Fibroblast of upper back skin (primary cell): ENCODE measurements around the gene ITPKB.
"Not testable (repeated sequence)": the region's sequence is repeated elsewhere in the genome, so short reads cannot be mapped to it uniquely, and the experiment has no call there.

Source experiments
- DNase-seq: peaks from one replicate; pipeline ENCODE4 v3.0.0-alpha.2; 2013

Gene ITPKB

DNA sequence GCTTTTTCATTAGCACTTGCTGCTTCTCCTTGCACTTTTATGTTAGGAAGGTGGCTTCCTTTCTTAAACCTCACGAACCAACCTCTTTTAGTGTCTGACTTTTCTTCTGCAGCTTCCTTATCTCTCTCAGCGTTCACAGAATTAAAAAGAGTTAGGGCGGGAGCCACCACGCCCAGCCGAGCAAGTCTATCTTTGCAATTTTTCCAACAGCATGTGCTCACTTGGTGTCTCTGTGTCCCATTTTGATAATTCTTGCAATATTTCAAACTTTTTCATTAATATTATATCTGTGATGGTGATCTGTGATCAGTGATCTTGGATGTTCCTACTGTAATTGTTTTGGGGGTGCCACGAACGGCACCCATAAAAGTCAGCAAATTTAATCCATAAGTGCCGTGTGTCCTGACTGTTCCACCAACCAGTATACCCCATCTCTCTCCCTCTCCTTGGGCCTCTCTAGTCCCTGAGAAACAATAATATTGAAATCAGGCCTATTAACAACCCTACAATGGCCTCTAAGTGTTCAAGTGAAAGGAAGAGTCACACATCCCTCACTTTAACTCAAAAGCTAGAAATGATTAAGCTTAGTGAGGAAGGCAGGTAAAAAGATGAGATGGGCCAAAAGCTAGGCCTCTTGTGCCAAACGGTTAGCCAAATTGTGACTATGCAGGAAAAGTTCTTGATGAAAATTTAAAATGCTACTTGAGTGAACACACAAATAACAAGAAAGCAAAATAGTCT is 15.9 kb upstream of the ITPKB start:
- DNase-seq: no peak

DNA sequence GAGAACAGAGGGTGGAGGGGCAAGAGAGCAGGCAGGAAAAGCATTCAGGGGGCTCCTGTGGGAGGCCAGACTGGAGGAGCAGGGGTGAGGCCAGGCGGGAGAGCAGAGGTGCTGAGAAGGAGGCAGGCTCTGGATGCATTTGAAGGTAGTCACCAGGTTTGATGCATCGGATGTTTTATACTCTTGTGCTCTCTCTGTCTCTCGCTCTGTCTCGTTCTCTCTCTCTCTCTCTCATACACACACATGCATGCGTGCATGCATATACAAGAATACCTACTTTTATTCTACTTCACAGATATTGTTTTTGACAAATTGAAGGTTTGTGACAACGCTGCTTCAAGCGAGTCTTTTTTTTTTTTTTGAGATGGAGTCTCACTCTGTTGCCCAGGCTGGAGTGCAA is 15.0 kb upstream of the ITPKB start:
- no peak for DNase-seq

DNA sequence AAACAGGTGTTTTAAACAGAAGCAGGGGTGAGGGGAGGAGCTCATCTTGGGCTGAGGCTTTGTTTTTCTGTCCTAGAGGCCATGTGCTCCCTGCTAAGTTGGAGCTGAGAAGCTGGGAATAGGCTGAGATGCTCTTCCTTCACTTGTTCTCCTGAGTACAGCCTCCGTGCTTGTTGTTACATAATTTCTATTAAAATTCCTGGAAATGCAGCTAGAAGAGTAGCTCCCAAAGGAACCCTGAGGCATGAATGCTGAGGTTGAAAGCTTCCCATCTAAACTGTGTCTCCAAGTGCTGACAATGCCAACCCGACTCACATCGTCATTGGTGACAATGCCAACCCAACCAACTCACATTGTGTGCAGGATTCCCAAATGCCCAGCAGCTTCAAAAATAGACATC is 12.6 kb upstream of the ITPKB start:
- no peak for DNase-seq

DNA sequence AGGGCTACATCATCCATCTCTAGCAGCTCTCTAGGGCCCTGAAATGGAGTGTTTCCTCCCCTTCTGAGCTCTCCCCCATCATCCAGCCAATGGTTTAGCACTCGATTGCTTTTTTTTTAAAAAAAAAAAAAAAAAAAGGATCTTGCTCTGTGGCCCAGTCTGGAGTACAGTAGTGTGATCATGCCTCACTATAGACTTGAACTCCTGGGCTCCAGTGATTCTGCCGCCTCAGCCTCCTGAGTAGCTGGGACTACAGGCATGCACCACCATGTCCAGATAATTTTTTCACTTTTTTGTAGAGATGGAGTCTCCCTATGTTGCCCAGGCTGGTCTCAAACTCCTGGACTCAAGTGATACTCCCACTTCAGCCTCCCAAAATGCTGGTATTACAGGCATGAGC is 12.1 kb upstream of the ITPKB start:
- DNase-seq: no peak

DNA sequence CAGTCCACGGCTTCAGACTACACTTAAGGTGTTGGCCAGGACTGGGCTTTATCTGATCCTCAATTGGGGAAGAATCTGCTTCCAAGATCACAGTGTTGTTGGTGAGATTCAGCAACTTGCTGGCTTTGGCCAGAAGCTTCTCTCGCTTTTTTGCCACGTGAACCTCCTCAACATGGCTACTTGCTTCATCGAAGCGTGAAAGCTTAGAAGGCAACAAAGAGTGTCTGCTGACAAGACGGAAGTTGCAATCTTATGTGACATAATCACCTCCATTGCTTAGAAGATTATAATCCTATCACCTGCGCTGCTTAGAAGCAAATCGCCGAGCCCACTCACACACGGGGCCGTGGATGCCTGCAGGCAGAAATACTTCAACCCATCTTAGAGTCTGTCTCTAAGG is 10.4 kb upstream of the ITPKB start:
- DNase-seq: no peak

DNA sequence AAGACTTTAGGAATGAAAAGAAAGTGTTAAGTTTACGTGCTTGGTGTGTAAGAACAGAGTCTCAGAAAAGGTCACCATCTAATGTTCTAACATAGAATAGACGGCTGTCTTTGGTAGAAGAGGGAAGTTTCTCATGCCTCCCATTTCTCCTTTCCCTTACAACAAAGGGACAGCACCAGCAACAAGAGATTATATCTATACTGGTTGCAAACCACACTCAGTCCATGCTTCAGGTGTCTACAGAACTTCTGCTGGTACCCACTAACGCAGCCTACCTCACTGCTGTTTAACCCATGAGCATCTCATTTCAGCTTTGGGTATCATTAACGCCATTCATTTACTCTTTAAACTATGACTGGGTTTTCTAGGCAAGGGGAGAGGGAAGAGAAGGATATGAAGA is 9.2 kb upstream of the ITPKB start:
- DNase-seq: no peak

DNA sequence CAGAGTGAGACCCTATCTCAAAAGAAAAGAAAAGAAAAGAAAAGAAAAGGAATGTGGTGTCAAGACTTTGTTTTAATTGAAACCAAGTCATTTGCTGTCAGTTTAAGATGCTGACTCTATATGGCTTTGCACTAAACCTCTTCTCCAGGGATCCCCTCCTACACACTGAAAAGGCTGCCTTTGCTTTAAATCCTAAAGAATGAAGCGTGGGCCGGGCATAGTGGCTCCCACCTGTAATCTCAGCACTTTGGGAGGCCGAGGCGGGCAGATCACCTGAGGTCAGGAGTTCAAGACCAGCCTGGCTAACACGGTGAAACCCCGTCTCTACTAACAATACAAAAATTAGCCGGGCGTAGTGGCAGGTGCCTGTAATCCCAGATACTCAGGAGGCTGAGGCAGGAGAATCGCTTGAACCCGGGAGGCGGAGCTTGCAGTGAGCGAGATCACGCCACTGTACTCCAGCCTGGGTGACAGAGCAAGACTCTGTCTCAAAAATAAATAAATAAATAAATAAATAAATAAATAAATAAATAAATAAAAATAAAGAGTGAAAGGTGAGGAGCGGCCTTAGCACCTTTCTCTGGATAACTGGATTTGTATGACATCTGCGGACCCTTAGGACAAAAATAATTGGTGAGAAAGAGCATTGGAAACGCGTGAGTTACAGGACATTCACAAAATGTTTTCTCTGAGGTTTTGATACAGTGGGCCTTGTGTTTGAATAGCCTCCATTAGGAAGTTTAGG is 8.6 kb upstream of the ITPKB start:
- not testable (repeated sequence) for DNase-seq

DNA sequence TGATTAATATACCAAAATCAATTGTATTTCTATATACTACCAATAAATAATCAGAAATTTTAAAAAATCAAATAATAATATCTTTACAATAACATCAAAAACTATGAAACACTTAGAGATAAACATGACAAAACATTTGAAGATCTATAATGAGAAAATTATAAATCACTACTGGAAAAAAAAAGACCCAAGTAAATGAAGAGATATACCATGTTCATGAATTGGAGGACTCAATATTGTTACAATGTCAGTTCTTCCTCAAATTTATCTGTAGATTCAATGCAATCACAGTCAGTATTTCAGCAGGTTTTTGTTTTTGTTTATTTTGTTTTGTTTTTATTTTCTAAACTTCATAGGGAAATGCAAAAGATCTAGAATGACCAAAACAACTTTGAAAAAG is 4.2 kb upstream of the ITPKB start:
- no peak for DNase-seq

DNA sequence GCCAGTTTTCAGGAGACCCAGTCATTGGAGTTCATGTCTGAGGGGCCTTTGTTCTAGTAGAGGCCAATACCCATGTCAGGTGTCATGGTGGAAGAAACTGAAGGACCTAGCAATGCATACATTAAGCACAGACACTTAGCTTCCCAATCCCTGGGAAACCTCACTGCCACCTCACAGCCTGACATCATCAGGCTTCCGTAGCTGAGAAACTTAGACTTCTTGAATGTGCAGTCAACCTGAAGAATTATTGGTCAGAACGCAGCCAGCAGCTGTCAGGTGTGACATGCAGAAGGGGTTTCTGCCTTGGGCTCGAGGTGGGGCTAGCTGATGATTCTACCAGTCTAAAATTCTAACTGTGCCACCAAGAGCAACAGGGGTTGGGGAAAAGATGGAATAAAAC is 1.9 kb upstream of the ITPKB start:
- DNase-seq: no peak

DNA sequence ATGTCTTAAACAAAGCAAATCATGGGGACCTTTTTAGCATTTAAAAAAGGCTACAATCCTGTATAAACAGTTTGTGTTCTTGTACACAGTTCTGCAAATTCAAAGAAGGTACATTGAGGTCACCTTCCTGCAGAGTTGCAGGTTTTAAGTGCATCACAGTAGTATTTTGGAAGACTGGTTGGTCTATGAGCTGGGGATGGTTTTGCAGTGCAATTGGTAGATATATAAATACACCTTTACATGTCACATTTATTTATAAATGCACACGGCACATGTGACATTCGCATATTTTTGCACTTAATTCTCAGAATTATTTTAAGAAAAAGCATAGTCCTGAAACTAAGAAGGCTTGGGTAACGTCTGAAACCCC is 599 bp upstream of the ITPKB start:
- DNase-seq: no peak

DNA sequence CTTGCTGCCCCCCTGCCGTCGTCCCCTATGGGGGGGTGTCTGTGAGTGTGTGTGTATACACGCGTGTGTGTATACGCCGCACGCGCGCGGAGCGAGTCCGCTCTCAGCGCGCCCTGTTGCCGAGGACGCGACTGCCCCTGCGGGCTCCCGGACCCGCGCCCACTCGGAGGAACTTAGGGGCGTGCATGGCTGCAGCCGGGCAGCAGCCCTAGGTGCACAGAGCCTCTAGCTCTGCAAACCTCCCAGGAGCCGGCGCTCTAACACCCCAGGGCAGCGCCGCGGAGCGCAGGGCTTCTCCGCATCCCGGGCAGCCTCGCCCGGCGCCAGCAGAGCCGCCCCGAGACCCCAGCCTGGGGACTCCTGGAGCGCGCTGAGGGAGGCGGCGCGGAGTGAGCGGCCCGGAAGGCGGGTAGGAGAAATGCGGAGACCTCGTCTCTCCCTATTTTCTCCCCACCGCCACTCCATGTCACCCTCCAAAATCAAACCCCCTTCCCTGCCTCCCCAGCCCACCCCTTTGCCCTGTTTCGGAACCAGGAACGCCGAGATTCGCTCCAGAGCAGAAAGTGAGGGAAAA is 574 bp downstream of the ITPKB start:
- peak; percentile 22 for DNase-seq

DNA sequence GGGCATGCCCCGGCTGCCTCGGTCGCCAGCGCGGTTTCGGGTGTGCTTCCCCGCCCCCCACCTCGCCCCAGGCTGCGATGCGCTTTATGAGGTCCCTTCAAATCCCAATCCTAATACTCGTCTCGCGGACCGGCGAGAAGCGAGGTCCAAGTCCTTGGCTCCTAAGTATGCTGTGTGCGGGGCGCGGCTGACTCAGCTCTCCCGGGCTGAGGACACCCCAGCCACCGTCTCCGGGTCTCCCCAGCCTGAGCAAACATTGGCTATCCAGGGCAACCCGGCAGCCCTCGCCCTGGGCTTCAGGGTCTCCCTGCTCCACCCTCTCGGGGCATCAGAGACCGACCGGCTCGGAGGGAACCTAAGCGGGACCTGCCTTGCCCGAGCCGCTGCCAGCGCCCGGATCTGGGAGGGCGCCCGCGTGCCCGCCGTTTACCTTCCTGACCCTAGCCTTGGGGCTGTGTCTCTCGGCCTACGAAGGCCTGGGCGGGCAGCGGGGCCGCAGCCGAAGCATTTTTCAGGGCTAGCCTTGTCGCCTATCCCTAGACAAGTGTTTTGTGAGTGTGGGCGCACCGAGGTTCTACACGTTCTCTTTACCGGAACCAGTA is 1.2 kb downstream of the ITPKB start:
- peak; percentile 18 for DNase-seq

DNA sequence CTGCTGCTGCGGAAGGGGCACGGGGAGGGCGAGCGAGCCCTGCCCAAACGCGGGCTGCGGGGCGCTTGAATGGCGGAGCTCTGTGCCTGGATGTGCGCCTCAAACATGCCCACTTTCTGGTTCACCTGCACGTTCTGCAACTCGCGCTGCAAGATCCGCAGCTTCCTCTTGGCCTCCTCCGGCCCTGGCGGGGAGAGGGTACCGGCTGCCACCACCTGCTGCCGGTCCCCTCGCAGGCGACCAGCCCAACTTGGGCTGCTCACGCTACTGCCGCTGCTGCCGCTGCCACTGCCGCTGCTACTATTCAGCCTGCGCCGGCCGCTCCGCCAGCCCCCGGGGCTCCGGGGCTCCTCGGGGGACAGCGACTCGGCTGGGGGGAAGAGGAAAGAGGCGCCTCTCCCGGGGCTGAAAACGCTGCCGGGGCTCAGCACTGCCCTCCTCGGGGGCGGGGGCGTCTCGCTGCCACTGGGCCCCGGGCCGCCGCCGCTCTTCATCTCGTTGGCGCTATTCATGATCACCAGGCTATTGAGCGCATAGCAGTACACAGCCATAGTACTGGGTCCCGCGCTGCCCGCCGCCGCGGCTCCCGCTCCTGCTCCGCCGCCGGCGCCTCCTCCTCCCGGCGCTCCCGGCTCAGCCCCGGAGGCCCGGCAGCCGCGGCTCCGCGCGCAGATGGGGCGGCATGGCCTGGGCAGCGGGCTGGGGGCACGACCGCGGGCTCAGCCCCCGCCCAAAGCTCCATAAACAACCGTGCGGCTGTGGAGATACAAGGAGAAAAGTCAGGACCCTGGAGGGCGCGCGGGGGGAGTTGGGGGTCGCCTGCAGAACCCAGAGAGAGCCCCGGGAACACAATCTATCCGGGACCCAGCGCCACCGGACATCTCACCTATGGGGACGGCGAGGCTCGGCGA is 1.9 kb downstream of the ITPKB start:
- peak; percentile 23 for DNase-seq

DNA sequence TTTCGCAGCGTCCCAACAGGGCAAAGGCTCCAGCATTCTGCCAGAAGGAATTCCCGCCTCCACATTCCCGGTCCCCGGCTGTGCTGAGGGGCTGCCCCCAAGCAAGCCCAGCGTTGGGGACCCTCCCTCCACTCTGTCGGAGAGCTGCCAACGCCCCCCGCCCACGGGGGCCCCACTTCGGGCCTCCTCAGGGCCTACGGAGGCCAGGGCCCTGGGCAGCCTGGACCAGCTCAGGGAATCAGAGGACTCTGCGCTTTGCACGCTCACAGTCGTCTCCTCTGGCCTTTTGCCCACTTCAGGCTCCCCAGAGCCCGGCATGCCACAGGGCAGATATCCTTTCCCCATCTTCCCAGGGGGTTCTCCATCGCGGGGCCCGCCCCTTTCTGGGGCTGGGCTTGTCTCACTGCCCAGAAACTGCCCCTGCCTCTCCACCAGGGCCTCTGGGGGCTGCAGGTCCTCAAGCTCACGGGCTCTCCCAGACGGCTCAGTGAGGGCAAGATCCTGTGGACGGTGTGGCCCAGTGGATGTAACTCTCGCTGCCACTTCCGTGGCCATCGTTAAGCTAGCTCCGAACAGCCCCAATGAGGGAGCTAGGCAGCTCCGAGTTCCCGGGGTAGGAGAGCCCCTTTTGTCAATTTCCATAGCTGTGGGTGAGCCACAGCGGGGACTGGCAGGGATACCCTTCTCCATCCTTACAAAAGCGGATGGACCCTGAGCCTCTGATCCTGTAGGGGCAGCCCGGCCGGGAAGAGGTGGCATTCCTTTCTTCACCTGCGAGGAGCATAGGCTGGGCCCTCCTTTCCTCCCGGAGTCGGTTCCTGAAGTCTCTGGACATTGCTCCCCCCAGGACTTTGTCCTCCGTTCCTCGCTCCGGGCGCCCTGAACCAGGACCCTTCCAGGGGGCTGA is 2.8 kb downstream of the ITPKB start:
- DNase-seq: no peak

DNA sequence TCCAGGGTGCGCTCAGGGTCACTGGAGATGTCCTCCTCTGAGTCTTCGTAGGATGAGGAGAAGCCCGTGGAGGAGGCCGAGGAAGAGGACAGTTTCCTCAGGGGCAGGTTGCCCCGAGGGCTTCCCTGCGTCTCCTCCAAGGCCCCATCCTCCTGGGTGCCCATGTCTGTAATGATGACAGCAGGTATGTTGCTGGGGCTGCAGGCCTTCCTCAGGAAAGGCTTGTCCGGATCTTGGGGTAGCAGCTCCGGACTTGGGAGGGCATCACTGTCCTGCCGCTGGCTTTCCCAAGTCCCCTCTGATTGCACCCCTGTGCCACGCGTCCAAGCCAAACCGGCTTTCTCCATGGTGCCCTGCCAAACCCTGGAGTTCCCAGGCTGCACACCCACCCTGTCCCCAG is 3.5 kb downstream of the ITPKB start:
- DNase-seq: no peak

DNA sequence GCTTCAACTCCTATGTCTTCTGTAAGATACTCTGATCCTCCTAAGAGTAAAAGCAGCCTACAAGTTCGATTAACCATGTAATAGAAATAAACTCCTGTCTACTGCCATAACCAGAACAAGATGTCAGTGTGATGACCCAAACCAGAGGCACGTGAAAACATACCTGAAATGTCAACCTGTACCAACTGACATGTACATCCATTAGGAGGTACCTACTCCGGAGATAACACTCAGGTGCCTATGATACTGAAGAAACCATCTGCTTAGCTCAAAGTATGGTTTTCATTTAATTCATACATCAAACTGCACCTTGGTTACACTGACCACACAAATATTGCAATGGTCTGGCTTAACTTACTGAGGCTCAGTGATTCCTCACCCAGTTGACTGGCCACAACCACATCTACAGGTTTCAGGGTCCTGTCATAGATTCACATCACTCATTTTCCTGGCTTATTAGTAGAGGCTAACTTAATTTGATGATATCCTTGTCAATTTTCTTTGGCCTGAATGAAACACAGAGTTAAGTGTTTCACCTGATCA is 4.4 kb downstream of the ITPKB start:
- no peak for DNase-seq

DNA sequence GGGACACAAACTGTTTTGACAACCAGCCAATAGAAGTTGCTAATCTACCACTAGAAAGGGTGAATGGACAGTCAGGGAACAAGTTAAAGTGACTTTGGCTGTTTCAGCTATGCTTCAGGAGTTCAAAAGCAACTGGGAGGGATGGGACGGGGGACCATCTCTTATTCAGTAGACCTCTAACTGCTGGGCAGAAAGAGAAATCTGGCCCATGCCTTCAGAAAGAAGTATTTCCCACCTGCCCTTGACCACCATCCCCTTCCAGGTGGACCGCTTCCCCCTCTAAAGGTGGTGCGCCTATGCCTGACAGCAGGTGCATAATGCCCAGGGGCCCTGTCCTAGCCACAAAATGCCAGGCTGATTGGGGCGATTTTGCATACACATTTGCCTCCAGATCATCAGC is 5.2 kb downstream of the ITPKB start:
- no peak for DNase-seq

DNA sequence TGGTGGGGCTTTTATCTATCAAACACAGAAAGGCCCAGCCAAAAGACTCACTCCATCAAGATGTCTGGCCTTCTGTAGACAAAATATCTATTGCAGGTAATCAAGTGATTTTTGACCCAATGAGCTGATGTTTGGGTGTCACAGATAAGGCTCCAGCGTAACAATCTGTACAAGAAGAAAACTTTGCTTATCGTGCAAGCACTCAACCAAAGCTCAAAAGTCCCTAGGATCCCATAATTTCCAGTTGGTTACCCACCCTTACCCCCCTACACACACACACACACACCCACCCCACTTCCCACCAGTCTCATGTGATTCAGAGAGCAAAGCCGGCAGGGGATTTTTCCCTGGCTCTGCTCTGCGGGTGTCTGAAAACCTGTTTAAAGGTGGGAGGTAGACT is 5.8 kb downstream of the ITPKB start:
- no peak for DNase-seq

DNA sequence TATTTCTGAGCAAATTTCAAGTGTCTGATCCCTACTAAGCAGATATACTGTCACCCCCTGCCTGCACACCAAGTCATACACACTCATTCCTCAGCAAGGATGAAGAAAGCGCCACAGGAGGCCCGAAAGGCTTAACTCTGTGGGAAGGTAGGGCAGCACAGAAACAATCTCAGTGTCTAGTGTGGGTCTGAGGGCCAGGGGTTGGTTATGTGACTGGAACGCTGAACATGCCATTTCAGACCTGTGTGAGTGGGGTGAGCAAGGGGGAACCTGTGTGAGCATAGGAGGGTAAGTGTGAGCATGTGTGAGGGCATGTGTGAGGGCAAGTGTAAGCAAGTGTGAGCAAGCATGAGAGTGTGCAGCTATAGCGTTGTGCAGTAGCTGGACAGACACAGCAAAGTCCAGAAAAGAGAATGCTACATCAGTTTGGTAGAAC is 6.2 kb downstream of the ITPKB start:
- no peak for DNase-seq

DNA sequence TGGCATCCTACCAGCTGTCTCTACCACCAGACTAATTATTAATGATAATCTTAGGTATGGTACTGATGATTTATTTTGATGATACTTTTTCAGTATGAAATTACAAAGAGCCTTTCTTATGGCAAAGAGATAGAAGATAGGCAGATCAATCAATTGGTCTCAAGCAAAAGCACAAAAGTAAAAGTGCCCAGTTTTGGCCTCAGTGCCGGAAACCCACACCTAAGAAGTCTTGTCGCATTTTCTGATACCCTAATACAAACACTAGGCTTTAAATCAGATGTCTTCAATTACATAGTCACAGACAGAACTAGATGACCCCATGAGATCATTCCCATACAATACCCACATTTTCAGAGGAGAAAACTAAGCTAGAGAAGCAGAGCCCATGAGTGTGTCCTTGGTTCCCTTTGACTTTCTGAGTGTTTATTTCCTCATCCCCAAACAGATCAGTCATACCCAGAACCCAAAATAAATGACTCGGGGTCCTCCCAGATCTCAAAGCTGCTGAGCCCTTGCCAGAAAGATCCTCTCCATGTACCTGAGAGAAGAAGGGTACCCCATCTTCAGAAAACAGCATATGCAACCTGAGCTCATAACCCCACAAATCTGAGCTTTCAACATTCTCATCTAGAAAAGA is 7.7 kb downstream of the ITPKB start:
- DNase-seq: no peak

DNA sequence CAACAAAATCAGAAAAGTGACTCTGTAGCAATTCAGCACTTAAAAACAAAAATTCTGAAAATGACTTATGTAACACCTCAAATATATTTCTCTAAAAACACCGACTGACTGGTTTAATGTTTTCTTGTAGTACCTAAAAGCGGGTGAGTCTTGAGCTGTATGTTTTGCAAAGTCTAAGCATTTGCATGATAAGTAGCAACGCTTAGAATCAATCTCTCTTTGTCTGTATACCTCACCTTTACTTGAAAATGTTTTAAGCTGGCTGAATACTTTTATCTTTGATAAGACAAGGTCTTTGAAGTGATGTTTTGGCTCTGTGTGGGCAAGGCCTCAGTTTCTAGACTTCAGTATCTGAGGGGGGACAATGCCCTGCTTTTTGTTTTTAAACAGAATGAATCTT is 8.2 kb downstream of the ITPKB start:
- no peak for DNase-seq
